ENCODE results near the gene SFMBT2.

Gene SFMBT2

DNA sequence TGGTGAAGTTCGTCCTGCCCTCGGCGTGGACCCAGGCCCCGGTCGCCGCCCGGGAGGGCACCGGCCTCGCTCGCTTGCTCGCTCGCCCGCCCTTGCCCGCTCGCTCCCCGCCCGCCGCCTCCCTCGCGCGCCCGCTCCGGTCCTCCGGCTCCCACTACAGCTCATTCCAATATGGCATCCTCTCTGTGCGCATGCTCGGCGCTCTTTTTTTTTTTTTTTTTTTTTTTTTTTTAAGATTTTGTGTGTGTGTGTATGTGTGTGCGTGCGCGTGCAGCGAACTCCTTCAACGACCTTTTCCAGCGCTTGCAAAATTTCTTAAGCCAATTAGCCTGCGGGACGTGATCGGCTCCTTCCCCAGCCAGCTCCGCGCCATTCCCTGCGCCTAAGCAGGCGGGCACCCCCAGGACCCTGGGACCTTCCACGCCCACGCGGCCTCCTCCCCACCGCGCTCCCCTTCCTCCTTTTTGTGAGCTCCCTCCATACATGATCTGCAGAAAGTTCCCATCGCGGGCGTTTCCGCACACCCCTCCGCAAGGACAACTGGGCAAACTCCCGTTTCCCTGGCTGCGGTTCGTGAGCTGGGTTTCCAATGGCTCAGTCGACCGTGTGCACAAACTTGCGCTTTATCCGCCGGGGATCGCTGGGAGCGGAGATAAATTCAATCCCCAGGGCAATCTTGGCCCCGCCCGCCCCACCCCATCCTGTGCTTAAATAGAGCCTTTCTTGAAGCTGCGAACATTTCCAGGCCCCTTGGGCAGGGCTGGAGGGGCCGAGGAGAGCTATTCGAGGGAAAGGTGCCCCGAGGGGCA lies at the start of gene SFMBT2:
SFMBT2 (minus strand) TSS at position 173 of the 809 bp plus-strand sequence. CDS start 29,136 bp downstream, outside the sequence.
- DNase-seq: peak; percentile 86 to 92

DNA sequence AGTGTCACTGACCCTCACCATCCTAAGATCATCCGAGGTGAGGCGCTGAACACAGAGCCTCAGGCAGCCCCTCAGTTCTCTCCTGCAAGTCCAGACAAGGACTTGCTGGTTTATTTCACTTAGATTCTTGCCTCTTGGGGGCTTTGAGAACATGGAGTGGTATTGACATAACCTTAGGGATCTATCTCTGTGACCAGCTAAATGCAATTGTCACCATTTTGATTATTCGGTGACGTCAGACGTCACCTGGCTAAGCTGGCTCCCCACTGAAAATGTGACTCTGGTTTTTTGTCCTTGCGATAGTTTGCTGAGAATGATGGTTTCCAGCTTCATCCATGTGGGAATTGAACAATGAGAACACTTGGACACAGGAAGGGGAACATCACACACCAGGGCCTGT lies 49.2 kb upstream of the SFMBT2 start:
- no peak for DNase-seq

DNA sequence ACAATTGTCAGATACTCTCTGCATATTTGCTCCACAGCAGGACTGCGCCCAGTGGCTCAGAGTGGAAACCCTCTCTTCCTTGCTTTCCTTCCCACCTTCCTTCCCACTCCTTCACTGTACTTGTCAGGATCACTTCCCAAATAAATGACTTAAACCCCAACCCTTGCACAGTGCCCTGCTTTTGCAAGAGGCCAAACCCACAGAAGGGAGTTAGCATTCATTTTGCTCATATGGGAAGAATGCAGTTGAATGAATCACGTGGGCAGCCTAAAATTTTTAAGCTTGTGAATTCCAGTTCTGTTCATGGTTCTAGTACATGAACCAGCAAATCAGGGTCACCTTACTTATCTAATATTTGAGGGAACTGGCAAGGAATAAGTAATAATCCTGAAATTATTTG lies 47.7 kb upstream of the SFMBT2 start:
- no peak for DNase-seq

DNA sequence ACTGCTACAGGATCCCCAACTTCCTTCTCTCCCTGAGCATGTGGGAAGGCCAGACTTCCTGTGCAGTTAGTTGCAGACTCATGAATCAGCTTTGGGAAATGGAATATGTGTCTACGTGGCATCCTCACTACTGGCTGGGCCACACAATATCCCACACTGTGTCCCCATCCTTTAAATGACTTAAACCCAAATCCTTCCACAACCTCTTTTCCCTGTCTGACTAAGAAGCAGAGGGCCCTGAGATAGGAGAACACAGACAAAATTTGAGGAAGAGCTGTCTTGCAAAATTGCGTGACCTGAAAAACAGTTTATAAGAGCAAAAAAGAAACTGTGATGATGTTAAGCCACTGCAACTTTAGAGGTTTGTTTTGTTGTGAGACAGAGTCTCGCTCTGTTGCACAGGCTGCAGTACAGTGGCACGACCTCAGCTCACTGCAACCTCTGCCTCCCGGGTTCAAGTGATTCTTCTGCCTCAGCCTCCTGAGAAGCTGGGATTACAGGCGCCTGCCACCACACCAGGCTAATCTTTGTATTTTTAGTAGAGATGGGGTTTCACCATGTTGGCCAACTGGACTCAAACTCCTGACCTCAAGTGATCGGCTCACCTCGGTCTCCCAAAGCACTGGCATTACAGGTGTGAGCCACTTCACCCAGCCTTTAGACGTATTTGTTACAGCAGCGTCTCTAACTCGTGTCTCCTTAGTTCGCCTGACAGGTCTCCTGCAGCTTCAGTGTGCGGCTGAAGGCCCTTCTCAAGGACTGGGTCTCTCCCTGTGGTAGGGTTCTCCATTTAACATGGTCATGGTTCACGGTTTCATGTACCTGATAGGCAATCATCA lies 46.9 kb upstream of the SFMBT2 start:
- DNase-seq: peak; percentile 52 to 58

DNA sequence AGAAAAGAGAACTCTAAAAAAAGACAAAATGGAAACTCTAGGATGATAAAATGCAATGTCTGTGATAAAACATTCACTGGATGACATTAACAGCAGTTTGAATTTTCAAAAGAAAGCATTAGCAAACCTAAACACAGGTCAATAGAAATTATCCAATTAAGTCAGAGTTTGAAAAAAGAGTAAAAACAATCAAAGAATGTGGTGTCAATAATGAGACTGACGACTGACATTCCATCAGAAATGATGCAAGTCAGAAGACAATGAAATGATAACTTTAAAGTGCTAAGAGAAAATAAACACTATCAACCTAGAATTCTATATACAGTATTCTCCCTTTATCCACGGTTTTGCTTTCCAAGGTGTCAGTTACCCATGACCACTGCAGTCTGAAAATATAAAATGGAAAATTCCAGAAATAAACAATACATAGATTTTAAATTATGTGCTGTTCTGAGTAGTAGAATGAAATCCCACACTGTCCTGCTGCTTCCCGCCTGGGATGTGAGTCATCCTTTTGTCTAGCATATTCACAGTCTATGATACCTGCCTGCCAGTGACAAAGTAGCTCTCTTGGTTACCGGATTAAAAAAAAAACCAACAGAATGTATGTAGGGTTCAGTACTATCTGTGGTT lies 38.3 kb upstream of the SFMBT2 start:
- DNase-seq: peak in 1 of 2 experiments; percentile 18

DNA sequence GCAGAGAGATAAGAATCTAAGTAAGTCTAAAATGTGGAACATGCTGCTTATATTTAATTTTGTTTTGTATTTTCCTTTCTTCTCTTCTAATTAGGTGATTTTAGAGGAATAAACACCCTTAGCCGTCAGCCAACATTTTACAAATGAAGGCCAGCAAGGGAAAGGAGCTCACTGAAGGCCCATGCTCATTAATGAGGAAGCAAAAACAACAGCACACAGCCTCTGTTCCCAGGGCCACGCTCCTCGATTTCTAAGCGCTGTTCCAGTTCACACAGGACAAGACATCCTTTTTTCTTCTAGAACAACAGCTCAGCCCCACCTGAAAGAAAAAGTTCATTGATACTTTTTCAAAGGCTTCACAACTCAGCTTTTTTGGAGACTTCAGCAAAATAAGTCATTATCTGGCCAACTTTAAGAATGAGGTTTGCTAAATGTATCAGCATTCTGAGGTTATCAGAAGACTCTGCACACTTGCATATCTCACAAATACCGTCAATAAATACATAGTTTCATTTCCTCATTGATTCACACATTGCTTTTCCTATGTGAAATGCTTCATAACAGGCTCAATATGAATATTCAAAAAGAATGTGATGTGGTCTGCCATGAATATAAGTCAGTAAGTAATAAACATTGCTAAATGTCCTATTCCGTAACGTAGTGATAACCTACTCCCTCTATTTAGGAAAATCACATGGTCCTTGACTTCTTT lies 34.8 kb upstream of the SFMBT2 start:
- peak in 1 of 2 experiments; percentile 17 for DNase-seq

DNA sequence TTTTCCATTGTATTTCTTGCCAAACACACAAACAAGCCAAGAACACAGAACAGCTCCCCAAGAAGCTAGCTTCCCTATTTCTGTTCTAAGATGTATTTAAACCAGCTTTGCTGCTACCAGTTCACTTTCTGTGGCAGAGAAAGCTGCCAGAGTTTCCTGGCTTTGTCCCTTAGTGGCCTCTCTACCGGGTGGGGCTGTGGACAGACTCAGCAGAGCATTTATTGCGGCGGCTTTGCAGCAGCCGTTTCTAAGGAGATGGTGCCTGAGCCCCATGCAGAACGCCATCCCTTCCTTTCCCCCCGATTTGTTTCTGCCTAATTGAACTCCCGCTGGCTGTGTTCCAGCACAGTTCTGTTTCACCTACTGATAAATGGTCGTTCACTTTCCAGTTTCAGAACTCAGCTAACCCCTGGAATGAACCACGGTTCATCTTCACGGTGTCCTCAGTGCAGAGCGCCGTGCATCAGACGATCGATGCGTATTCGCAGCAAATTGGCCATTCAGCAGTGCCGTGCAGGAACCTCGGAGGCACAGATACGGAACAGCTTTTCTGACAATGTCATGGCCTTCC lies 33.8 kb upstream of the SFMBT2 start:
- peak; percentile 84 to 91 for DNase-seq

DNA sequence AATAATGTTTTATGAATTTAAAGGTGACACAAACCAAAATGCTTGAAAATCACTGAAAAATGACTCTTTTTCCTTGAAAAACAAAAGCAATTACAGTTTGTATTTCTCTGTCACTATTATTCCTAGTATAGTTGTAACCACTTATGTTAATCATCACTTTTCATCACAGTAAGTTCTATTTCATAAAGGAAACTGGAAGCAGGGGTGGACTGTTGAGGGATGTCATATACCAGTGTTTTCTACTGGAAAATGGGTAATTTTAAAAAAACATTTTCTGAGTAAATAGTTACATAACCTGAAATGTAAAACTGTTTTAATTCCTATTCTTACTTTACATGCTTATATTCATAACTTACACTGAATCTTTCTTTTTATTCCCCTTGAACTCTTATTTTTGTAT lies 32.2 kb upstream of the SFMBT2 start:
- no peak for DNase-seq

DNA sequence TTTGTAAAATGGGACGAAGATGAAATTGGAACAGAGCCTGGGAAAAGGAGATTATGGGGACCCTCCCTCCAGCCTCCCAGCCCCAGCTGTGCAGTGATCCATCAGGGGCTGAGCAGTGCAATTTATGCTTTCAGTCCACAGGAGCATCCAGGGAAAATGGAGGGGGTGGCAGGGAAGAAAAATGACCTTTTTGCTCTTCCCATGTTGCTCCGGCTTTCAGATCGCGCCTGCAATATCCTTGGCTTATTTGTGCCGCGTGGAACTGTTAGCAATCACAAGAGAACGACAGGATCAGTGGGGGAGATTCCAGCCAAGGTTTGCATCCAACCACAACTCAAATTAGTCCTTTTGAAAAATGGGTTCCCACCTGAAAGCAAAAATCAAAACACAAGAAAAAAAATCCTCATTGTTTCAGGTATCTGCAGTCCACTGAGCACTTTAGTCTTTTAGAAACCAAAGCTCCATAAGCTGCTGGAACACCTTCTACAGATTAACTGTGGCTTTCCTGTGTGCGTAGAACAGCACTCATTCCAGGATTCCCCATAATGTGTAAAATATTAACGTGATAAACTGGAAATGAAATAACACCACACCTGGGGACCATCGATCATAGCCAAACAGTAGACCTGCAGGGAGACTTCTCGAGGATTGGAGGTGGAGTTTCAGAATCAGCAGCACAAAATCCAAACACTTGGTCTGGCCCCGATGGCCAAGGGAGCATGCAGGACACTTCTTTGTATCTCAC lies 30.7 kb upstream of the SFMBT2 start:
- DNase-seq: no peak

DNA sequence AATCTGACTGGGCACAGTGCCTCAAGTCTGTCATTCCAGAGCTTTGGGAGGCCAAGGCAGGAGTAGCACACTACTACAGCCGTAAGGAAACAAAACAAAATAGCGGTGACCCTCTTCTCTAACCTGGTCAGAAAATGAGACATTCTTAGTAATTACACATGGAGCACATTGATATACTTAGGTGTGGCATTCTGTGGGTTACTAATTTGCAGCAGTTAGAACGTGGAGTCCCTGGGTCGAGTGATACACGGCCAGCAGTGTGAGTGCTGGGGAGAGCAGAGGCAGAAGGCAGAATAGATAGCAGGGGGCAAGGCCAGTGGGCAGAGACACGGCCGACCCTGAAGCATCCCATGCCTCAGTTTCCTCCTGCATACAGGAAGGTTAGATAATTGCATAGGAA lies 28.9 kb upstream of the SFMBT2 start:
- no peak for DNase-seq

DNA sequence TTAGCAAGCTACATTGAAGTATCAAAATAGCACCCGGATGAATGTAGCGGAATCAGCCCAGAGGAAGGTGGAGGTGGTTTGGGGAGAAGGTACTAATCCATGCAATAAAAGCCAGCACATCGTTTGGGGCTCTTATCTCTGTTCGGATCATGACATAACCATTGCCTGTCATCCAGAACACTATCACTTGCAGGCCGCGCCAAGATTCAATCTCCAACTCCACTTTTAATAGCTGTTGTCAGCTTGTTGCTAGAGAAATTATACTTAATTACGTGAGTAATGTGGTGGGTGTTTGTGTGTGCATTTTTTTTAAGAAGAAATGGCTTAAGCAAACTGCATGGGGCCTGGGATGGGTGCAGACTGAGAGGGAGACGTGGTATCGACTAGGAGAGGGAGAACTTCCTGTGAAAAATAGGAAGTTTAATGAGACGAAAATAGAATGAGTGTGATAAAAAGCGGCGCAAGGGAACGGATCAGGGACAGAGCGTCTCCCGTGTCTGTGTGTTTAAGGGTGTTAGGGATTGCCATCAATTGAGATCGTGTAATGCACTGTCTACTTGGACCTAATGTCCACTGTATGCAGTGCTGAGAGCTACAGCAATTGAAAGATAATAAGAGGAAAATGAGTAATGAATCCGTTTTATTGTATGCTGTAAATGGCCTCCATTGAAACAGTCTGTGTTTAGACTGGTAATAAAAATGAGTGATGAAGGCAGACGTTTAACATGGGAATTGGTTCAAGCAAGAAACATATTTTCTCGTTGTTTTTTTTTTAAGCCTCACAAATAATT lies 27.6 kb upstream of the SFMBT2 start:
- peak; percentile 66 to 76 for DNase-seq

DNA sequence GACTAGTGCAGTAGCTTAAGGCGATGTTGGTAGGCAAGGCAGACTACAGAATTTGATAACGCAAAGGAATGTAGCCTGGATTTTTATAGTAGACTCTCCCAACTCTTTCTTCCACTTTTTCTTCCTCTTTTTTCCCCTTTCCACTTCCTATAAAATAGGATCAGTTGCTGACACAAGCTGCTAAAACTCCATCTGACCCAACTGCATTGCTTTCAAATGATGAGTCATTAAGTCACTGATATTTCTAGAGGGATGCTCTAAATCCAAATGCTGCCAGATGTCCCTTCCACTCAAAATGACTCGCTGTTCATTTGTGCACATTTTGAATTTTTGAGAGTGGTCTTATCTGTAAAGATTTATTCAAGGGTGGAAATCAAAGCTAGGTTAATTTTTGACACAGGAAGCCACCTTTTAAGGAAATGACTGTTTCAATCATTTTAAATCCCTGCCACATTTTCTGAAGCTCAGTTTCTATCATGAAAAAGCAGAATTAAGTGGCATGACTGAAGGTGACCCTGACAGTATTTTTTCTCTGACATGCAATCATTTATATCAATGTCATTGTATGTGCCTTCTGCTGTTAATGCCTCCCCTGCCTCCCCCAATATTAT lies 25.8 kb upstream of the SFMBT2 start:
- DNase-seq: peak in 1 of 2 experiments; percentile 39

DNA sequence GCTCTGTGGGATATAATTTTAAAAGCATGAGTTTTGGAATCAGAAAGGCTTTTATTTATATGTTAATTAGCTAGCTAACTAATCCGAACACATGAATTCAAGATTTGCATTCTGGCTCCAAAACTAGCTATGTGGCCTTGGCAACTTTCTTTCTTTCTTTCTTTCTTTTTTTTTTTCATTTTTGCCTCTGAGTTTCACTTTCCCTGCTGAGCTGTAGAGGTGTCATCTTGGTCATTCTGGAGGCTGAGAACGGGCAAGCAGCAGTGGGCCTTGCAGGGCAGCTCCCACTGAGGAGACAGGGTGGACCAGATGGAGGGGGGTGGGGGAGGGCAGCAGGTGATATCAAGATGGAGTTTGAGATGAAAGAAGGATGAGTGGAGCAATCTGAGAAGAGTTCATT lies 24.8 kb upstream of the SFMBT2 start:
- no peak for DNase-seq

DNA sequence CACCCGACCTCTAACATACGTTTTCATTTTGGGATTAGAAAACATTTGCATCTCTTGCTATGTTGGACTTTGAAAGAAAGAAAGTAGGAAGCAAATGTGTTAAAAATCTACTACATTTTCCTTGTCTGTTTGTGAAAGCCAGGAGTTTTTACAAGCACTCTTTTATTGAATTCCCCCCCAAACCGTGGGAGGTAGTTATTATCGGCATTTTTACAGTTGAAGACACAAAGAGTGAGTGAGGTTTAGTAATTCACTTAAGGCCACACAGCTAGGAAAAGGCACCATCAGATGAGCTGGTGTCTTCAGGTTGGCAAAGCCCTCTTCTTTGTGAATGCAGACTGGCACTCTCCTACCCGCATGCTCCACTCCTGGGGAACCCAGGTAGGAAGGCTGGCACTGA lies 23.5 kb upstream of the SFMBT2 start:
- no peak for DNase-seq

DNA sequence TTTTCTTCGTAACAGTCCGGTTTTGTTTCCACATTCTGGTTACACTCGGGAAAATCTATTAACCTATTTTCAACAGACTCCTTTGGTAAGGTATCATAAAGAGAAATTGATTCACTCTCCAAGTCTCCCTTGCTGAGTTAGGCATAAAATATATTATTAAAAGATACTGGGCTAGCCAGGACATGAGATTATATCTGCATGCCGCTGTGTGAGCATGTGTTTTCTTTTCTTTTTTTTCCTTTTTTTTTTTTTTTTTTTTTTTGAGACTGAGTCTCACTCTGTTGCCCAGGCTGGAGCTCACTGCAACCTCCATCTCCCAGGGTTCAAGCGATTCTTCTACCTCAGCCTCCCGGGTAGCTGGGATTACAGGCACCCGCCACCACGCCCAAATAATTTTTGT lies 23.0 kb upstream of the SFMBT2 start:
- DNase-seq: no peak

DNA sequence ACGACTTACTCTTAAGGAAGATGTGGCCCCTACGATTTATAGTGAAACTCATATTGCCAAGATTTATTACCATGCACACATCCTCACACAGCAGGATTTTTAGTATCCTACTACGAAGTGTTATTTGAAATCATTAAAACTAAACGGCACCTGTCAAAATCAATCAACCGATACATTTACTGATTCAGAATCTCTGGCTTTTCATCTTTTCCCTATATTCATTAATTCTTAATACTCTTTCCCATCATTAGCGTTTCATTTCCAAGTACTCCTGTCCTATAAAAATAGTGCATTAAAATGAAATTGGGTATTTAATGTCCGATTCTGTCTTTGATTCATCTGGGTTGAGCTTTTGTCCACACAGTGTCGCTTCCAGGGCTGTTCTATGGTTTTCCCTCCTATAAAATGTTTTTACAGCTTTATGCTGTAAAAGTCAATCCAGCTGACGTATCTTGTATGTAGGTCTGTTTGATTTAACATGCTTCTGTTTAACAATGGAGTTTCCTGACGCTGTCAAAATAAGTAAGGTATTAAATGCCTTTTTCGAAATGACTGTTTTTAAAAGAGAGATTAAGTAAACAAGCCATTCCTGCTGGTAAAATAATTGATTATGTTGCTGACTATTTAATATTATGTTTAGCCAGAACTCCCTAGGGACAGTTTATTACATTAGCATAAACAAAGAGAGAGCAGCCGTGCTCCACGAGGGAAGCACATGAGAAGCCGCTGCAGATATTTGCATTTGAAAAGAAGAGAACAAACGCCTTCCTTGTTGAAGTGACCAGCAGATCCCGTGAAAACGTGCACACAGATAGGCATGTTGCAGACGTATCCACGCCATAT lies 22.3 kb upstream of the SFMBT2 start:
- DNase-seq: no peak

DNA sequence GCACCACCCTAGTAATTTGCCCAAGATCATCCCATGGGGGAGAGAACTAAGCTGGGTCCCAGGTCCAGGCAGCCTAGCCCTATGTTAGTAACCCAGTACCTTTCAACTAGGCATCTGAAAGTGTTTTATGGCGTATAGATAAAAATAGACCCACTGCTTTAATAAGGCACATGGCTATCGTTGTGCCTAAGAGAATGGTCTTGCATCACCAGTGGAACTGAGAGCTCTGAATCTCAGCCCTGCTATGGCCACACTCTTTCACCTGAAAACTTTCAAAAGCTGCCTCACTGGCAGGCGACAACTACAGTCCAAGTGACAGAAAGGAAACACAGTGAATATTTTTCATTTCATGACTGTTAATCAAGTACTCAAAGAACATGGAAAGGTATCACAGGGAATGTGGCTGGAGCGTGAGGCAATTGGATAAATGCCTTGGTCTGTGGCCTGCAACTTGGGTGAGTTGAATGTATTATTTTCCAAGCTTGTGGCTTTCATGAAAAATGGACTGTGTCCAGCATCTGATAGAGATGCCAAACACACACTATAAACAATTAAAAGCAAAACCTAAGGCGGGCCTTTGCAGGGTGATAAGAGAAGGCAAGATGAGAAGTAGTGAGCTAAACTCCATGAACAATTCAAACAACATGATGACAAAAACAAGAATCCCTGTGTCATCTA lies 18.0 kb upstream of the SFMBT2 start:
- no peak for DNase-seq

DNA sequence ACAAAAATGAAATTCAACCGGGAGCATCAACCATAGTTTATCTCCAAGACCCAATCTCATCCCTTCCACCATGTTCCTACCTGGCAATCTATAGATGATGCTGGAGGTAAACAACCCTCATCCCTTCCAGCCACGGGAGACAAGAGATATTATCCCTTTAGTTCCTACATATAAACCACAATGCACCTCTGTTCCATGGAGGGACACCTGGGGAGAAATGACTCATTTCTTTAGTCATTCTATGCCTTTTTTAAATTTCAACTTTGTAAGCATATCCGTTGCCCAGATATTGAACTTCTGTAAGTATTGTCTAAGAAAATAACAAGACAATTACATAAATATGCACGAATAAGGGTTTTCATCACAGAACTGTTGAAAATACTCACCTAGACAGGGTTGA lies 15.5 kb upstream of the SFMBT2 start:
- DNase-seq: no peak

DNA sequence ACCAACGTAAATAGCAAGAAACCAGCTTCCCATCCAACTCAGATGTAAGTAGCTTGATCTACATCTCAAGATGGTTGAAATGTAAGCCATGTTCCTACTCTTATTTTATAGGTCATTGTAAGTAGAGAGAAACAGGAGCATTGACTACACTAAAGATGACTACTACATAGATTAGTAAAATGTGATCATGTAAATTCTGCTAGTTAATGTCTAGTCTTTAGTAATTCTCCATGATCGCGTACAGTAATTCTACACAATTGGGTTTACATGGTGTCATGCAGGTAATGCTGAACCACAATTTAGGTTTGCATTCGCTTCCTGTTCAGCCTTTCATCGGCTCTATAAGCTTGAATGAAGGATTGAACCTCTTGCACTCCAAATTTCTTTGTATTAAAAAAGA lies 14.9 kb upstream of the SFMBT2 start:
- no peak for DNase-seq
